HG03045 (cell line): ENCODE data around the gene NEDD8.

Experiments
- ATAC-seq: cut with Tn5 transposase; IDR thresholded peaks from one replicate; pipeline ENCODE4 v1.9.1; 2021; ENCODE audit warnings: mild to moderate bottlenecking, moderate library complexity; ENCODE audit not compliant: unreplicated experiment

The NEDD8 gene

GRCh38 chr14:24264298-24264697, 32.1 kb upstream of the NEDD8 start:
- ATAC-seq = no peak

GRCh38 chr14:24263848-24264247, 31.7 kb upstream of the NEDD8 start:
- ATAC-seq = no peak

GRCh38 chr14:24262821-24263733, 30.9 kb upstream of the NEDD8 start, which contains the start of gene TGM1:
Gene TGM1 (minus strand): TSS chr14:24263177. CDS start chr14:24262352, 825 bp downstream.
- ATAC-seq = no peak

- ATAC-seq = no peak
These were observed 29.8 kb upstream of the NEDD8 start for GRCh38 chr14:24261969-24262327.

GRCh38 chr14:24261256-24261968, 29.2 kb upstream of the NEDD8 start:
- no peak for ATAC-seq

- ATAC-seq = no peak
These were observed 28.6 kb upstream of the NEDD8 start for GRCh38 chr14:24260780-24261157.

- no peak for ATAC-seq
These were observed 28.0 kb upstream of the NEDD8 start for GRCh38 chr14:24260026-24260779.

- no peak for ATAC-seq
These were observed 27.3 kb upstream of the NEDD8 start for GRCh38 chr14:24259282-24260025.

- no peak for ATAC-seq
These were observed 26.5 kb upstream of the NEDD8 start for GRCh38 chr14:24258548-24259265.

- no peak for ATAC-seq
These were observed 26.0 kb upstream of the NEDD8 start for GRCh38 chr14:24258119-24258518.

- ATAC-seq = no peak
These were observed 24.8 kb upstream of the NEDD8 start for GRCh38 chr14:24256960-24257359.

GRCh38 chr14:24255931-24256711, 24.0 kb upstream of the NEDD8 start:
- no peak for ATAC-seq

- no peak for ATAC-seq
These were observed 23.3 kb upstream of the NEDD8 start for GRCh38 chr14:24255438-24255837.

- ATAC-seq = no peak
These were observed 22.6 kb upstream of the NEDD8 start for GRCh38 chr14:24254630-24255392.

GRCh38 chr14:24253936-24254335, 21.8 kb upstream of the NEDD8 start:
- no peak for ATAC-seq

GRCh38 chr14:24252289-24253124, 20.3 kb upstream of the NEDD8 start:
- no peak for ATAC-seq

GRCh38 chr14:24251880-24252288, 19.7 kb upstream of the NEDD8 start:
- ATAC-seq = no peak

GRCh38 chr14:24250354-24250753, 18.2 kb upstream of the NEDD8 start:
- ATAC-seq = no peak
